DND-41 (cell line): ENCODE measurements around the gene GDI1.

Experiments
- ATAC-seq: fragments of 200-7000 bp; cut with Tn5 transposase; 3 replicates; pipeline ENCODE4 v1.9.1; 2021; ENCODE audit warnings: low read depth; ENCODE audit not compliant: insufficient read depth
- DNase-seq: peaks from one replicate; pipeline ENCODE4 v3.0.0-alpha.2; 2020
- H2AFZ ChIP-seq: 2 replicates; pipeline ENCODE4 v1.6.0; 2012; ENCODE audit warnings: low read depth, low read length
- H3K27ac ChIP-seq: 2 replicates; pipeline ENCODE4 v1.5.1; 2012; ENCODE audit warnings: low read length, inconsistent platforms
- H3K27me3 ChIP-seq: fragments of 200-600 bp; sonication (generic); 2 replicates; pipeline ENCODE4 v1.6.0; 2012; ENCODE audit warnings: low read length, mild to moderate bottlenecking, inconsistent platforms; ENCODE audit not compliant: insufficient read depth, poor library complexity
- H3K36me3 ChIP-seq: 2 replicates; pipeline ENCODE4 v1.5.1; 2012; ENCODE audit warnings: low read length, inconsistent platforms; ENCODE audit not compliant: insufficient read depth
- H3K4me1 ChIP-seq: 2 replicates; pipeline ENCODE4 v1.5.1; 2012; ENCODE audit warnings: mild to moderate bottlenecking, low read length; ENCODE audit not compliant: insufficient read depth
- H3K4me2 ChIP-seq: 2 replicates; pipeline ENCODE4 v1.6.0; 2012; ENCODE audit warnings: mild to moderate bottlenecking, moderate library complexity, low read length, inconsistent platforms; ENCODE audit not compliant: insufficient read depth
- H3K4me3 ChIP-seq, 2 experiments: fragments of 200-600 bp in 1 of 2; shearing (Covaris generic) in 1 of 2; 2 replicates each; pipeline ENCODE4 v1.5.1; 2012 to 2016; ENCODE audit warnings: inconsistent platforms in 2 of 2, low read length in 2 of 2, mild to moderate bottlenecking in 2 of 2, low read depth in 1 of 2, moderate library complexity in 1 of 2
- H3K79me2 ChIP-seq: 2 replicates; pipeline ENCODE4 v1.6.0; 2012; ENCODE audit warnings: low read length, inconsistent platforms; ENCODE audit not compliant: insufficient read depth
- H3K9ac ChIP-seq: 2 replicates; pipeline ENCODE4 v1.6.0; 2012; ENCODE audit warnings: low read depth, mild to moderate bottlenecking, inconsistent platforms, low read length, moderate library complexity
- H3K9me3 ChIP-seq: 2 replicates; pipeline ENCODE4 v1.5.1; 2012; ENCODE audit warnings: low read length, moderate library complexity, mild to moderate bottlenecking, inconsistent platforms; ENCODE audit not compliant: insufficient read depth, severe bottlenecking
- H4K20me1 ChIP-seq: 2 replicates; pipeline ENCODE4 v1.6.0; 2012; ENCODE audit warnings: low read length; ENCODE audit not compliant: insufficient read depth
- CTCF ChIP-seq: IDR thresholded peaks from 2 replicates; pipeline ENCODE4 v1.5.1; 2012; ENCODE audit warnings: borderline replicate concordance, low read length, moderate library complexity, mild to moderate bottlenecking; ENCODE audit not compliant: poor library complexity, severe bottlenecking; ENCODE audit errors: extremely low read depth
- EZH2 ChIP-seq: IDR thresholded peaks from 3 replicates; pipeline ENCODE4 v1.6.1; 2012; ENCODE audit warnings: borderline replicate concordance, low read depth, mild to moderate bottlenecking, moderate library complexity, low read length, inconsistent platforms; ENCODE audit not compliant: severe bottlenecking

The GDI1 gene

GRCh38 chrX:154420402-154420756 is 16.6 kb upstream of the GDI1 start:
- Histone ChIP-seq H4K20me1 (no peaks in the 10 kb centered on the region), H3K79me2 (no peaks in the 10 kb centered on the region), H3K27me3 (no peaks in the 10 kb centered on the region), H3K27ac (no peak overlapping the region), H3K36me3 (peaks cover 8% of the 10 kb centered on the region), H3K9me3 (no peaks in the 10 kb centered on the region), H3K4me2 (no peak overlapping the region), H3K4me1 (no peaks in the 10 kb centered on the region), H2AFZ (no peak overlapping the region), H3K9ac (no peak overlapping the region), H3K4me3 (no peak overlapping the region)
- ATAC-seq = no peak
- DNase-seq = no peak
- no peak for TF ChIP-seq CTCF

- Histone ChIP-seq H3K27me3 (no peaks in the 10 kb centered on the region), H4K20me1 (no peaks in the 10 kb centered on the region), H3K9me3 (no peaks in the 10 kb centered on the region), H3K4me2 (peak overlapping the region; percentile 86), H3K36me3 (peaks cover 7% of the 10 kb centered on the region; the same call in 1 of the 2 replicates), H3K4me3 (peak overlapping the region in 1 of 2 experiments; percentile 88; a peak in 1 of 4 replicates), H3K79me2 (peaks cover 30% of the 10 kb centered on the region), H2AFZ (no peak overlapping the region), H3K9ac (peak overlapping the region; percentile 79; the same call in 1 of the 2 replicates), H3K27ac (no peak overlapping the region), H3K4me1 (peaks cover 34% of the 10 kb centered on the region)
- DNase-seq (no peak), ATAC-seq (no peak)
- TF ChIP-seq CTCF = no peak
- TF ChIP-seq EZH2 = no peak
These were observed 9.8 kb upstream of the GDI1 start for GRCh38 chrX:154426916-154427770.

GRCh38 chrX:154428176-154429171 is 8.5 kb upstream of the GDI1 start, which contains the start of gene ATP6AP1:
Gene ATP6AP1, plus strand, starts transcription at chrX:154428677. Its CDS starts 16 bp downstream, at chrX:154428693.
- Histone ChIP-seq H3K27ac (peak within 1 kb of the TSS; percentile 75), H3K79me2 (peaks cover 30% of the 10 kb centered on the region), H3K36me3 (peaks cover 20% of the 10 kb centered on the region), H3K9me3 (no peaks in the 10 kb centered on the region), H3K27me3 (no peaks in the 10 kb centered on the region), H3K4me1 (peaks cover 34% of the 10 kb centered on the region), H3K4me2 (peak within 1 kb of the TSS; percentile 86), H3K9ac (peak within 1 kb of the TSS; percentile 79), H4K20me1 (no peaks in the 10 kb centered on the region), H2AFZ (peak within 1 kb of the TSS; percentile 68), H3K4me3 (peak within 1 kb of the TSS; percentile 46 to 88; a peak in 3 of 4 replicates)
- TF ChIP-seq CTCF (peak; percentile 40), EZH2 (no peak)
- DNase-seq (peak; percentile 94), ATAC-seq (peak; percentile 100)
